ENCODE results near the gene MAT2B. TPM values are rescaled to one million over a fixed set of nuclear protein-coding genes. Genes with fewer than 3 reads are reported as not detected.

The MAT2B gene
- total and polyA plus RNA-seq, 2 of the 13 experiments (the other 11 are each of a cell fraction or from before 2014, with no cell fraction given), result 20.2 to 37.1 TPM

DNA sequence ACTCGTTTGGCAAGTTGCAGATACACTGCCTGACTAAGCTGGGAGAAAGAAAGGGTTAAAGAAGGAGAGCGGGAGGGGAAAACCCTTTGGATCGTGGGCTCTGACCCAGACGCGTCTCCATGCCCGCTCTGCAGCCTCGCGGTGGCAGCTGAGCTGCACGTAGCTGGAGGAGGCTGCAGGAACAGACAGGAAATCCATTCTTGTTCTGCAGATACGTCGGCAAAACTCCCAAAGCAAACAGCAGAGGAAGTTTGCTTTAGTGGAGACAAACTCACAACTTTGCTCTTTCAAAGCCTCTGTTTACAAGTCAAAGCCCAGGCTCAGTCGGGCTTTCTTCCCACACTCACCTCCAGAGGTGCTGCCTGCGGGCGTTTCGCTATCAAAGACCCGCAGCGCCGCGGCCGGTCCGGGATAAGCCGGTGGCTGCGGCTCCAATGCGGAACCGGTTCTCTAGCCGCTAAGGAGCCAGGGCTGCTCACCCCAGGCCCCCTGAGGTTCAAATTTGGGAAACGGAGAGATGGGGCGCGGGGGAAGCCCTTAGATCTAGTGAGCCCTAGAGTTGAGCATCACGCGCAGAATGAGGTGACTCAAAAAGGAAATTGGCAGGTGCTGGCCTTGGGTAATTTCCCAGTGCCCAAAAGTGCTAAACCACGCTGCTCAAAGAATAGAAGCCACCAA is 60.7 kb downstream of the MAT2B start (continued):
- TF ChIP-seq, protein P1, sequence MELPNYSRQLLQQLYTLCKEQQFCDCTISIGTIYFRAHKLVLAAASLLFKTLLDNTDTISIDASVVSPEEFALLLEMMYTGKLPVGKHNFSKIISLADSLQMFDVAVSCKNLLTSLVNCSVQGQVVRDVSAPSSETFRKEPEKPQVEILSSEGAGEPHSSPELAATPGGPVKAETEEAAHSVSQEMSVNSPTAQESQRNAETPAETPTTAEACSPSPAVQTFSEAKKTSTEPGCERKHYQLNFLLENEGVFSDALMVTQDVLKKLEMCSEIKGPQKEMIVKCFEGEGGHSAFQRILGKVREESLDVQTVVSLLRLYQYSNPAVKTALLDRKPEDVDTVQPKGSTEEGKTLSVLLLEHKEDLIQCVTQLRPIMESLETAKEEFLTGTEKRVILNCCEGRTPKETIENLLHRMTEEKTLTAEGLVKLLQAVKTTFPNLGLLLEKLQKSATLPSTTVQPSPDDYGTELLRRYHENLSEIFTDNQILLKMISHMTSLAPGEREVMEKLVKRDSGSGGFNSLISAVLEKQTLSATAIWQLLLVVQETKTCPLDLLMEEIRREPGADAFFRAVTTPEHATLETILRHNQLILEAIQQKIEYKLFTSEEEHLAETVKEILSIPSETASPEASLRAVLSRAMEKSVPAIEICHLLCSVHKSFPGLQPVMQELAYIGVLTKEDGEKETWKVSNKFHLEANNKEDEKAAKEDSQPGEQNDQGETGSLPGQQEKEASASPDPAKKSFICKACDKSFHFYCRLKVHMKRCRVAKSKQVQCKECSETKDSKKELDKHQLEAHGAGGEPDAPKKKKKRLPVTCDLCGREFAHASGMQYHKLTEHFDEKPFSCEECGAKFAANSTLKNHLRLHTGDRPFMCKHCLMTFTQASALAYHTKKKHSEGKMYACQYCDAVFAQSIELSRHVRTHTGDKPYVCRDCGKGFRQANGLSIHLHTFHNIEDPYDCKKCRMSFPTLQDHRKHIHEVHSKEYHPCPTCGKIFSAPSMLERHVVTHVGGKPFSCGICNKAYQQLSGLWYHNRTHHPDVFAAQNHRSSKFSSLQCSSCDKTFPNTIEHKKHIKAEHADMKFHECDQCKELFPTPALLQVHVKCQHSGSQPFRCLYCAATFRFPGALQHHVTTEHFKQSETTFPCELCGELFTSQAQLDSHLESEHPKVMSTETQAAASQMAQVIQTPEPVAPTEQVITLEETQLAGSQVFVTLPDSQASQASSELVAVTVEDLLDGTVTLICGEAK (IDR thresholded peaks at IDR 0.05), result no peak
- TF ChIP-seq, protein P1 (CRISPR knock-in tag; IDR thresholded peaks at IDR 0.05), result no peak
- TF ChIP-seq ZNF546 (CRISPR knock-in tag; conservative IDR thresholded peaks at IDR 0.05) (no peak), SP2 (CRISPR knock-in tag; IDR thresholded peaks at IDR 0.05) (no peak), ZNF292 (CRISPR knock-in tag; IDR thresholded peaks at IDR 0.05; ENCODE audit: borderline replicate concordance, low read depth) (peak; percentile 85; the same call in 1 of the 2 replicates), FOXC1 (CRISPR knock-in tag; IDR thresholded peaks at IDR 0.05; ENCODE audit: borderline replicate concordance) (peak; percentile 45; the same call in 1 of the 2 replicates), HHEX (CRISPR knock-in tag; IDR thresholded peaks at IDR 0.05) (no peak), ZNF20 (CRISPR knock-in tag; IDR thresholded peaks at IDR 0.05) (no peak), SIN3B (IDR thresholded peaks at IDR 0.05; ENCODE audit: low read length) (no peak), ZNF556 (CRISPR knock-in tag; IDR thresholded peaks at IDR 0.05; ENCODE audit: borderline replicate concordance) (peak; percentile 87; the same call in 1 of the 2 replicates), ELF3 (CRISPR knock-in tag; IDR thresholded peaks at IDR 0.05) (peak; percentile 50; the same call in 1 of the 2 replicates), ATM (IDR thresholded peaks at IDR 0.05; ENCODE audit: borderline replicate concordance) (no peak), ZNF441 (CRISPR knock-in tag; IDR thresholded peaks at IDR 0.05; ENCODE audit: borderline replicate concordance) (no peak), ZNF672 (CRISPR knock-in tag; IDR thresholded peaks at IDR 0.05) (no peak)
- TF ChIP-seq, protein P2, sequence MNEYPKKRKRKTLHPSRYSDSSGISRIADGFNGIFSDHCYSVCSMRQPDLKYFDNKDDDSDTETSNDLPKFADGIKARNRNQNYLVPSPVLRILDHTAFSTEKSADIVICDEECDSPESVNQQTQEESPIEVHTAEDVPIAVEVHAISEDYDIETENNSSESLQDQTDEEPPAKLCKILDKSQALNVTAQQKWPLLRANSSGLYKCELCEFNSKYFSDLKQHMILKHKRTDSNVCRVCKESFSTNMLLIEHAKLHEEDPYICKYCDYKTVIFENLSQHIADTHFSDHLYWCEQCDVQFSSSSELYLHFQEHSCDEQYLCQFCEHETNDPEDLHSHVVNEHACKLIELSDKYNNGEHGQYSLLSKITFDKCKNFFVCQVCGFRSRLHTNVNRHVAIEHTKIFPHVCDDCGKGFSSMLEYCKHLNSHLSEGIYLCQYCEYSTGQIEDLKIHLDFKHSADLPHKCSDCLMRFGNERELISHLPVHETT (CRISPR knock-in tag; conservative IDR thresholded peaks at IDR 0.05), result no peak
- TF ChIP-seq, protein P3, sequence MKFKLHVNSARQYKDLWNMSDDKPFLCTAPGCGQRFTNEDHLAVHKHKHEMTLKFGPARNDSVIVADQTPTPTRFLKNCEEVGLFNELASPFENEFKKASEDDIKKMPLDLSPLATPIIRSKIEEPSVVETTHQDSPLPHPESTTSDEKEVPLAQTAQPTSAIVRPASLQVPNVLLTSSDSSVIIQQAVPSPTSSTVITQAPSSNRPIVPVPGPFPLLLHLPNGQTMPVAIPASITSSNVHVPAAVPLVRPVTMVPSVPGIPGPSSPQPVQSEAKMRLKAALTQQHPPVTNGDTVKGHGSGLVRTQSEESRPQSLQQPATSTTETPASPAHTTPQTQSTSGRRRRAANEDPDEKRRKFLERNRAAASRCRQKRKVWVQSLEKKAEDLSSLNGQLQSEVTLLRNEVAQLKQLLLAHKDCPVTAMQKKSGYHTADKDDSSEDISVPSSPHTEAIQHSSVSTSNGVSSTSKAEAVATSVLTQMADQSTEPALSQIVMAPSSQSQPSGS (CRISPR knock-in tag; IDR thresholded peaks at IDR 0.05), result no peak
- TF ChIP-seq, protein P4, sequence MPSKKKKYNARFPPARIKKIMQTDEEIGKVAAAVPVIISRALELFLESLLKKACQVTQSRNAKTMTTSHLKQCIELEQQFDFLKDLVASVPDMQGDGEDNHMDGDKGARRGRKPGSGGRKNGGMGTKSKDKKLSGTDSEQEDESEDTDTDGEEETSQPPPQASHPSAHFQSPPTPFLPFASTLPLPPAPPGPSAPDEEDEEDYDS (CRISPR knock-in tag; IDR thresholded peaks at IDR 0.05), result peak; percentile 23; the same call in 1 of the 2 replicates
